GM18498 (cell line): ENCODE data around the gene USP33.
"Not testable (repeated sequence)": the region's sequence is repeated elsewhere in the genome, so short reads cannot be mapped to it uniquely, and the experiment has no call there.

Experiments
- ATAC-seq: cut with Tn5 transposase; IDR thresholded peaks from one replicate; pipeline ENCODE4 v1.9.1; 2021; ENCODE audit warnings: mild to moderate bottlenecking, moderate library complexity; ENCODE audit not compliant: unreplicated experiment

Gene USP33

DNA sequence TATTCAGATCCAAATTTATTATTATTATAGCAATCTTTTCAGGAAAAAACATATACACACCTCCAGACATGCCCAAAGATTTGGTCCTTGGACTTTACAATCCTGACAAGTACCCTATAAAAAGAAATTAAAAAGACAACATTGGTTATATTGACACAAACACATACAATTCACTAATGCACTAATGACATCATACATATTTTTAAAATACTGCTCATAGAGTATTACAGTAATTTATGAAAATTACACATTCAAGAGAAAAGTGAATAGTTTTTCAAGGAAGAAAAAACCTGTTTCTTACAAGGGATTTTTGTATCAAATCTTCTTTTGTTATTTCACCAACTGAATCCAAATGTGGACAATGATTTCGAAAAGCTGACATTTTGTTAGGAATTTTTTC is 18.3 kb downstream of the USP33 start:
- no peak for ATAC-seq

DNA sequence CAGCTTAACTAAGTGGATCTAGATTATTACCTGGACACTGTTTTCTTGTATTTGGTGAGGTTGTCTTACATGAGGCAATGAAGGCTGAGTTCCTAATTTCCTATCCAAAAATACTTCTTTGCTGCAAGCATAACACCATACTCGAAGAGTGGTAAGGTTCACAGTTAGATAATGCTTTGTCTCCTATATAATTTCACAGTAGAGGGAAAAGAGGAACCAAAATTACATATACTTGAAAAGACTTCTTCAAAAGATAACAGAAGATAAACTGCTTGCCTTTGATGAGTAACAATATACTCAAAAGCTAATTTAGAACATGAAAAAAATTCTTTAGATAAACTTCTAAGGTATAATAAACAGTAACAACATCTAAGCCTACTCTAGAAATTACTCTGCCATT is 20.4 kb downstream of the USP33 start:
- ATAC-seq = no peak

DNA sequence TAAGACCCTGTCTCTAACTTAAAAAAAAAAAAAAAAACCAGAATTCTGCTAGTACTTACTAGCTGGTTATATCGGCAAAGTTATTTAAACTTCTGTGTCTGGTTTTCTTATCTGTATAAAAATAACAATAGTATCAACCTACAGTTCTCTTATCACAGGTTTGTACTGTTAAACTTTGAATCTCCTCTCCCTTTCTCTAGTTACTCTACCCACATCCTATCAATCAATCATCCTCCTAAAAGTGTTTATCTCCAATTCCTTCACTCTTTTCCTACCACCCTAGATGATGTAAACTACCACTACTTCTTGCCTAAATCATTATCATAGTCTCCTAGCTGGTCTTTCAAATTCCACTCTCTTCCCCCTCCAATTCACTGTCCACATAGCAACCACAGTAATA is 27.6 kb downstream of the USP33 start:
- ATAC-seq = no peak

GRCh38 chr1:77725706-77726105 is 33.9 kb downstream of the USP33 start:
- no peak for ATAC-seq

- no peak for ATAC-seq
Observed at GRCh38 chr1:77718181-77718580, 41.5 kb downstream of the USP33 start.

DNA sequence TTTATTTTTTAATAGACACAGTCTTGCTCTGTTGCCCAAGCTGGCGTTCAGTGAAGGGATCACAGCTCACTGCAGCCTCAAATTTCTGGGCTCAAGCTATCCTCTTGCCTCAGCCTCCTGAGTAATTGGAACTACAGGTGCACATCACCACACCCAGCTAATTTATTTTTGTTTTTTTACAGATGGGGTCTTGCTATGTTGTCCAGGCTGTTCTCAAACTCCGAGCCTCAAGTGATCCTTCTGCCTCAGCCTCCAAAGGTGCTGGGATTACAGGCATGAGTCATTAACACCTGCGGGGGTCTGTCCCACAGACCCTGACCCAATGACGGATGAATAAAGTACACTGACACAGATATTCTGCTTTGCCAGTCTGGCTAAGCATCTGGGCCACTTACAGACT is 43.6 kb downstream of the USP33 start:
- ATAC-seq = no peak

DNA sequence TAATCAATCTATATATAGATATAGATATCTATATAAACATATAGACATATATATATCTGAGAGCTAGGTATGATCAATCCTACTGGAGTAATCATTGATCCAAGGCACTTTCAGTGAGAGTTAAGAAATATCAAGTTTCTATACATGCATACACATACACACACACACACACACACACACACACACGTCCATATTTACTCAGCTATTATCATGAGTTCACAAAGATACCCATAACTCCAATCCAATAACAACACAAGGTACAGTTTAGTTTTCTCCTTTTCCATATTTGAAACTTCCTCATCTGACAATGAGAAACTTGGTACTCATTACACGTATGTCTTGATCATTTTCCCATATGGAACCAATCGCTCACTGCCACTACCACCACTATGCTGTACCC is 49.9 kb downstream of the USP33 start:
- ATAC-seq = no peak

- ATAC-seq = no peak
Observed at GRCh38 chr1:77706321-77706720, 53.3 kb downstream of the USP33 start.

- ATAC-seq = no peak
Observed at GRCh38 chr1:77704736-77705135, 54.9 kb downstream of the USP33 start.

DNA sequence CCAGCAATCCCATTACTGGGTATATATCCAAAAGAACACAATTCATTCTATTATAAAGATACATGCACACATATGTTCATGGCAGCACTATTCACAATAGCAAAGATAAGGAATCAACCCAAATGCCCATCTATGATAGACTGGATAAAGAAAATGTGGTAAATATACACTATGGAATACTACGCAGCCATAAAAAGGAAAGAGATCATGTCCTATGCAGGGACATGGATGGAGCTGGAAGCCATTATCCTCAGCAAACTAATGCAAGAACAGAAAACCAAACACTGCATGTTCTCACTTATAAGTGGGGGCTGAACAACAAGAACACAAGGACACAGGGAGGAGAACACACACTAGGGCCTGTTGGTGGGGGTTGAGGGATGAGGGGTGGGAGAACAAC is 60.0 kb downstream of the USP33 start:
- ATAC-seq = not testable (repeated sequence)

DNA sequence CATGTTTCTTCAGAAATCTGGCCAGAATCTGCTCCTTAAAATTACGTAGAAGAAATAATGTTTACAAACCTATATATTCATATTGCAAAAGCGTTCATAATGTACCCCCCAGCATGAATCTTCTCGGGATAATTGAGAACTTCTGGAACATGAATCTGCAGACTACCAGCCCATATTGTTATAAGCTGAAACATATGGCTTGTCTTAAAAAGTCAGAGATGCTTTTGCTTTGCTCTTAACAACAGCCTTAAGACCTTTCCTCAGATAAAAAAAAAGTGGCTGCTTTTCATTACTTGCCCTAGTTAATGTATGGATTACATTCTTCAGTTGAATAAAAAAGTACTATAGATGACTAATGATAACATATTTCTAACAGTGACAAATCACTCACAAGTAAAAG is 62.2 kb downstream of the USP33 start:
- ATAC-seq = no peak

- no peak for ATAC-seq
Observed at GRCh38 chr1:77688939-77689338, 70.7 kb downstream of the USP33 start.

GRCh38 chr1:77687519-77687906 is 72.1 kb downstream of the USP33 start:
- ATAC-seq = no peak

DNA sequence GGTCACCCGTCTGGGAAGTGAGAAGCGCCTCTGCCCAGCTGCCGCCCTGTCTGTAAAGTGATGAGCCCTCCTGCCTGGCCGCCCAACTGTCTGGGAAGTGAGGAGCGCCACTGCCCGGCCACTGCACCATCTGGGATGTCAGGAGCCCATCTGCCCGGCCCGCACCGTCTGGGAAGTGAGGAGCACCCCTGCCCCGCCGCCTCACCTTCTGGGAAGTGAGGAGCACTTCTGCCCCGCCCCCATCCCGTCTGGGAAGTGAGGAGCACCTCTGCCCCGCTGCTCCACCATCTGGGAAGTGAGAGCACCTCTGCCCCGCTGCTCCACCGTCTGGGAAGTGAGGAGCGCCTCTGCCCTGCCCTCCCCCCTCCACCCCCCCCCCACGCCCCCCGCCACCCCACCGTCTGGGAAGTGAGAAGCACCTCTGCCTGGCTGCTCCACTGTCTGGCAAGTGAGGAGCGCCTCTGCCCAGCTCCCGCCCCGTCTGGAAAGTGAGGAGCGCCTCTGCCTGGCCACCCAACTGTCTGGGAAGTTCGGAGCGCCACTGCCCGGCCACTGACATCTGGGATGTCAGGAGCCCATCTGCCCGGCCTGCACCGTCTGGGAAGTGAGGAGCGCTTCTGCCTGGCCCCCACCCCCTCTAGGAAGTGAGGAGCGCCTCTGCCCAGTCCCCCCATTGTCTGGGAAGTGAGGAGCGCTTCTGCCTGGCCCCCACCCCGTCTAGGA is 72.7 kb downstream of the USP33 start:
- ATAC-seq = no peak

DNA sequence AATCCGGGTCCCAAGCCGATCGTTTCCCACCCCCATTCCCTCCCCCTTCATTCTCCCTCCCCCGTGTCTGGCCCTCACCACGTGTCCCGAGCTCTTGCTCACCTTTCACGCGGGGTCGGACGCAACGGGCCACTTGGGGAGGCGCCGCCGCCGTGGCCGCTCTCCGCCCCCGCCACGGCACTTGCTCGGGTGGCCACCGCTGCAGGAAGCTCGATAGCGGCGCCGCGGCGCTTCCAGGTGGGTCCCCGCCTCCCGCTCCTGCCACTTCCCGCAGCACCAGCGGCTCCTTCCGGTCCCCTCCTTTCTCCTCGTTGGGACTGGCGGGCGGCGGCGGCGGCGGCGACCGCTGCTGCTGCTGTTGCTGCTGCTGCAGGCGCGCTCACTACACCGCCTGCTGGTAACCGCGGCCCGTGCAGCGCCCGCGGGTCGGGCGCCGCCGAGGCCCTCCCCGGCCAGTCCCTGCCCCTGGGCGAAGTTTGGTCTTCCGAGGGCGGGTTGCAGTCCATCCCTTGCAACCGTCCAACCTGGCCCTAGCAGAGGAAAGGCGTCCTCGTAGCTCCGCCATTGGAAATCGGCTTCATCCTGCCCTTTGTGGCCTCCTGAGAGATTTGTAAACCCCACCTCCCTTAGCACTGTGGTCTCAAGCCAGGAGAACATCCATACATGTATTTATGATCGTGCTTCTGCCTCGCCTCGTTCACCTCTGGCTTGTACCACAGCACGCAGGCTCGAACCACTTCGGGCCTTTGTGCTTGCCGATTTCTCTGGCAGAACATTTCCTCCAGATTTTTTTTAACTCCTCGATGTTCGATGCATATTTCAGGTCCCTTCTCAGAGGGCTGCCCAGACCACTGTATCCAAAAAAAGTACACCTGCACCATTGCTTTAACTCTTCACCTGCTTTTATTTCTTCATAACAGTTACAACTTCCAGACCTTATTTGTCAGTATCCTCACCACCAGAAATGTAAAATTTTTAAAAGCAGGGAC is 76.2 kb downstream of the USP33 start:
- ATAC-seq = peak; percentile 84

DNA sequence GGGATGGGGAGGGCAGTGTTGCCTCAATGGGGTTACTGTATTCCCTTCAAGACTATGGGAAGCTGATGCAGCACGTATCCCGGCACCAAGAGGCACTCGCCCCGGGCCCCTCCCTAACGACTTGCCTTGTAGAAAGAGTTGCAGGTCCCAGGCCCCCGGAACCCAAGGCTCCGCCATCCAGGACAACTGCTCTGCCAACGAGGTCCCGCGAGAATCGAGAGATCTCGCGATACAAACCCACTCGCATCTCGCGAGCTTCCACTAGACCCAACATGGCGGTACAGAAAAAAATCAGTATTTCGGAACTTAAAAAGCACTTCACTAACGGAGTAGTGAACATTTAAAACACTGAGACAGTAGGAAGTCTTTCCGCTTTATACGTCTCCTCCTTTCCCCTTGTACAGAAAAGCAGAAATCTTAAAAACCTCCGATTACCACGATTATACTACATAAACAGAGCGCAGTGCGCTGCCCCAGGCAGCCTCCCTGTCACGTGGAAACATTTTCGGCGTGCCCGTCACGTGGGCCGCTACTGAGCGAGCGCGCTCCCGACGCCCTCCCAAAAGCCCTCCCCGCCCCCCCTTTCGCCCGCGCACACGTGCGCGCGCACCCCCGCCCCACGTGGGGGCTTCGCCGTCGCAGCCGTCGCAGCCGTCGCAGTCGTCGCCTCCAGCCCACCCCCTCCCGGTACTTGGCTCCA is 77.0 kb downstream of the USP33 start, which contains the start of gene ZZZ3:
Gene ZZZ3 (minus strand): TSS at position 199 of the 700 bp plus-strand sequence. CDS start 49,304 bp downstream, outside the sequence.
- ATAC-seq = peak; percentile 77

DNA sequence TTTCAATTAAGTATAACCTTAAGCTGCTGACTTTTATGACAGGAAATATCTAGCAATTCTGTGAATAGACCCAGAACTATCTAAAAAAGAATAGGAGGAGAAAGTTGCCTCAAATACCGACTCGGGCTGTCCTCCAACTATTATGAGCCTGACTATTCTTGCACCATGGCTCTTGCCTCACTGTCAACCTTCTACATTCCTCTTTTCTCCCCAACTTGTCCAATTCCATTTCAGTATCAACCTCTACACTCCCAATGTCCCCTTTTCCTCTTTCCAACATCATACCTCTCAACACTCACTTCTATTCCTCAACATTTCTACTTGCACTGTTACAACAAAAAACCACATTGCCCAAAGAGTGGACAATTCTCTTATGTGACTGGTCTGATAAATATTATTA is 79.5 kb downstream of the USP33 start:
- ATAC-seq = no peak

DNA sequence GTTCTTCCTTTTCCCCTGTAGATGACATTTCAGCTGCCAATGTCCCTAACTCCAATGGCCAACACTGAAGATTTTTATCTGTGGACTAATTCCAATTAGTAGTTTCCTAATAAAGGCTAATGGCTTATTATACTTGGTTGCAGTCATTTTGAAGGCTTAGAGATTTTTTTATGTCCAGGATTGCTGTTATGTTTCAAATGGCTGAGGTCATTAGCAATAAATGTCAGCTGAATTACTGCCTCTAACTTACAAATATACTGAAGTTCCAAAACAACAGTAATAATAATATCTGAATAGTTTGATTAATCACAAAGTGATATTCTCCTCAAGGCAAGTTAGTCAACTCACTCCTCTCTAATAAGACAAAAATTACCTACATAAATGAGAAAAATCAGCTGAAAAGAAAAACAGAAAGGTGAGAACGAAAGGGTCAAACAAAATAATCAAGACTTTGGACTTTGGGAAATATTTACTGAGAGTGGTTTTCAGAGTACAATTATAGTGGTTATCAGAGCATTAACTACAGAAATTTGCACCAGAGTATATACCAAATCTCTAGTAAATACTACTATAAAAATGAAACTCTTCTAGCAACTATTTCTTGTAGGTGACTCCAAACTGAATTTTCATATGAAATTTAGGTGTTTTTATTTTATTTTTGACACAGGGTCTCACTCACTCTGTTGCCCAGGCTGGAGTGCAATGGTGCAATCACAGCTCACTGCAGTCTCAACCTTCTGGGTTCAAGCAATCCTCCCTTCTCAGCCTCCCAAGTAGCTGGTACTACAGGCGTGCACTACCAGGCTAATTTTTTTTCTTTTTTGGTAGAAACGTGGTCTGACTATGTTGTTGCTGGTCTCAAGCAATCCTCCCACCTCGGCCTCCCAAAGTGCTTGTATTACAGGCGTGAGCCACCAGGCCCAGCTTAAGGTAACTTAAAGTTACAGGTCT is 80.7 kb downstream of the USP33 start:
- ATAC-seq = no peak

DNA sequence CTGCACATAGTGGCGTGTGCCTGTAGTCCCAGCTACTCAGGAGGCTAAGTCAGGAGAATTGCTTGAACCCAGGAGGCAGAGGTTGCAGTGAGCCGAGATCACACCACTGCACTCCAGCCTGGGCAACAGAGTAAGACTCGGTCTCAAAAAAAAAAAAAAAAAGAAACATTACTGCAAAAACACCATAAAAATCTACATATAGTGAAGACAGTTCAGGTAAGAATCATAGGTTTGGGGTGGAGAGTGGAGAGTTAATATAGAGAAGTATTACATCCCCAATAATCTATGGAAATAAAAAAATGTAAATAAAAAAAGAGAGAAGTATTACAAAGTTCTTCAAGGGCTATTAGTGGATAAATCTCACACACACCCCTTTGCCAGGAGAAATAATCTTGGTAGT is 84.8 kb downstream of the USP33 start:
- ATAC-seq = not testable (repeated sequence)

DNA sequence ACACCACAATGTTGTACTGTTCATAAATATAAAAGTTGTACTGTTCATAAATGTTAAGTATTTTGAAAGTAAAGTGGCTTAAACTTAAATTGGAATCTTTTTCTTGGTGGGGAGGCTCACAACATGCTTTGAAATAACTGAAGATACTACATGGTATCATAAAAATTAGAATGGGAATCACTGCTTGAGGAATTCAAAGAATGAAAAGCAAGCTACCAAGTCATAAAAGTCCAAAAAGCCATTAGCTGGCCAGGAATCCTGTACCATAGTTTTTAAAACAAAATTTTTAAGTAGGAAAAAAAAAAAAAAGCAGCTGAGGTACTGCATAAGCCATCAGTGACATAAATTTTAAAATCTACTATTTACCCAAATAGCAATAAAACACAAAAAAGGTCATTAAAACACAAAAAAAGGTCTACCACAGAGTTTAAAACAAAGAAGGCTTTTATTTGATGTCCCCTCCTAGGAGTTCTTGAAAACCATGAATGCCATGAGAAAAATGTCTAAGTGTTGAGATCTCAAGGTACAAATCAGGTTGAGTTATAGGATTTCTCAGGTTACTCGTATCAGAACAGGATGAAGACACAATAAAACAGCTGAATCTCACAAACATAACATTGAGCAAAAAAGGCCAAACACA is 85.8 kb downstream of the USP33 start:
- no peak for ATAC-seq
